H1 (cell line): ENCODE results near the gene NT5M. TPM values are rescaled to one million over a fixed set of nuclear protein-coding genes. Genes with fewer than 3 reads are reported as not detected.

ENCODE experiments used
- CTCF ChIA-PET: fragments of 300-600 bp; sonication (Branson Sonifier 250); formaldehyde crosslinking; loops from one replicate; lab custom pipeline; 2021; ENCODE audit not compliant: partially characterized antibody; lab: Charles Lee
- POLR2A ChIA-PET: fragments of 300-600 bp; sonication (Branson Sonifier 250); formaldehyde crosslinking; loops from one replicate; lab custom pipeline; 2021; ENCODE audit warnings: inconsistent platforms; ENCODE audit not compliant: partially characterized antibody; lab: Charles Lee
- DNase-seq, 2 experiments: peaks; one replicate each; pipeline versions ENCODE4 v3.0.0 to v3.0.0-alpha.2; 2010 to 2022; ENCODE audit warnings: low spot score in 2 of 2, low read depth in 1 of 2, mixed read lengths in 1 of 2
- FAIRE-seq: peaks from 2 replicates; lab custom pipeline; 2011; peaks lifted over from hg19 to GRCh38; lab: Jason Lieb, UNC
- H2AFZ ChIP-seq: 2 replicates; pipeline ENCODE4 v1.8.1; 2012; ENCODE audit warnings: low read length, inconsistent platforms
- H2AK5ac ChIP-seq: 2 replicates; pipeline ENCODE4 v1.6.1; 2013; ENCODE audit warnings: low read depth, low read length
- H2BK120ac ChIP-seq: replicated peaks from 2 replicates; pipeline ENCODE3; 2013; ENCODE audit warnings: low read depth, low read length, inconsistent platforms
- H2BK12ac ChIP-seq: 2 replicates; pipeline ENCODE4 v1.6.1; 2013; ENCODE audit warnings: low read depth, low read length
- H2BK15ac ChIP-seq: 2 replicates; pipeline ENCODE4 v1.6.1; 2013; ENCODE audit warnings: low read length
- H2BK20ac ChIP-seq: 2 replicates; pipeline ENCODE4 v1.6.1; 2013; ENCODE audit warnings: low read length
- H2BK5ac ChIP-seq: 2 replicates; pipeline ENCODE4 v1.6.1; 2013; ENCODE audit warnings: low read depth, low read length
- H3K14ac ChIP-seq: 2 replicates; pipeline ENCODE4 v1.6.1; 2013; ENCODE audit warnings: inconsistent platforms; ENCODE audit not compliant: insufficient read length
- H3K18ac ChIP-seq: 2 replicates; pipeline ENCODE4 v1.6.1; 2013; ENCODE audit warnings: low read length; ENCODE audit errors: extremely low read depth
- H3K23ac ChIP-seq: 2 replicates; pipeline ENCODE4 v1.6.1; 2013; ENCODE audit warnings: inconsistent platforms; ENCODE audit not compliant: insufficient read length
- H3K23me2 ChIP-seq: 2 replicates; pipeline ENCODE4 v1.6.1; 2013; ENCODE audit warnings: low read depth, low read length
- H3K27ac ChIP-seq: 2 replicates; pipeline ENCODE4 v1.6.1; 2011; ENCODE audit warnings: low read depth, low read length, inconsistent platforms
- H3K27me3 ChIP-seq, 4 experiments: replicated peaks in 1 of 4; 1 replicate in 1 of 4; 2 replicates in 3 of 4; pipeline versions ENCODE4 v1.6.1 to v1.8.1; 2011 to 2013; ENCODE audit warnings: low read length in 3 of 4, mild to moderate bottlenecking in 3 of 4, inconsistent platforms in 2 of 4, mixed read lengths in 2 of 4, moderate library complexity in 1 of 4; ENCODE audit not compliant: control insufficient read depth in 3 of 4, insufficient read depth in 3 of 4; ENCODE audit errors: extremely low read depth in 1 of 4
- H3K36me3 ChIP-seq, 4 experiments: 2 replicates each; pipeline versions ENCODE4 v1.6.1 to v1.8.1; 2011 to 2013; ENCODE audit warnings: mild to moderate bottlenecking in 4 of 4, low read length in 3 of 4, moderate library complexity in 2 of 4, control low read depth in 1 of 4, inconsistent platforms in 1 of 4; ENCODE audit not compliant: insufficient read depth in 4 of 4, control insufficient read depth in 2 of 4
- H3K4ac ChIP-seq: replicated peaks from 2 replicates; pipeline ENCODE3; 2013; ENCODE audit warnings: low read length, low read depth, mixed read lengths, inconsistent platforms; ENCODE audit not compliant: insufficient read length
- H3K4me1 ChIP-seq, 4 experiments: replicated peaks in 1 of 4; 1 replicate in 1 of 4; 2 replicates in 3 of 4; pipeline versions ENCODE4 v1.6.1 to v1.8.1; 2011 to 2013; ENCODE audit warnings: low read length in 3 of 4, inconsistent platforms in 2 of 4, mixed read lengths in 1 of 4; ENCODE audit not compliant: insufficient read depth in 4 of 4, control insufficient read depth in 3 of 4
- H3K4me2 ChIP-seq, 2 experiments: 2 replicates each; pipeline versions ENCODE4 v1.6.1 to v1.8.1; 2011 to 2013; ENCODE audit warnings: low read depth in 2 of 2, low read length in 2 of 2, control low read depth in 1 of 2, inconsistent platforms in 1 of 2, mild to moderate bottlenecking in 1 of 2; ENCODE audit not compliant: insufficient read depth in 1 of 2
- H3K4me3 ChIP-seq, 4 experiments: fragments of 200-600, 300-600 bp in 1 of 4; sonication (generic), shearing (Covaris generic), sonication (Bioruptor Twin) in 1 of 4; 2 replicates each; pipeline versions ENCODE4 v1.5.1 to v1.8.1; 2011 to 2016; ENCODE audit warnings: low read length in 4 of 4, low read depth in 3 of 4, control low read depth in 2 of 4, inconsistent platforms in 2 of 4, mild to moderate bottlenecking in 2 of 4, mixed read lengths in 1 of 4, moderate library complexity in 1 of 4; ENCODE audit not compliant: insufficient read depth in 2 of 4; ENCODE audit errors: extremely low read depth in 1 of 4
- H3K56ac ChIP-seq: replicated peaks from 2 replicates; pipeline ENCODE3; 2013; ENCODE audit warnings: low read depth, mild to moderate bottlenecking, mixed read lengths, low read length, inconsistent platforms; ENCODE audit not compliant: insufficient read length
- H3K79me1 ChIP-seq: 2 replicates; pipeline ENCODE4 v1.6.1; 2013; ENCODE audit warnings: low read depth, low read length, control low read depth
- H3K79me2 ChIP-seq, 2 experiments: 2 replicates each; pipeline versions ENCODE4 v1.6.1 to v1.8.1; 2012 to 2013; ENCODE audit warnings: low read length in 2 of 2, mild to moderate bottlenecking in 2 of 2, inconsistent platforms in 1 of 2; ENCODE audit not compliant: insufficient read depth in 2 of 2, control insufficient read depth in 1 of 2
- H3K9ac ChIP-seq, 4 experiments: replicated peaks in 1 of 4; 1 replicate in 1 of 4; 2 replicates in 3 of 4; pipeline versions ENCODE4 v1.6.1 to v1.8.1; 2011 to 2013; ENCODE audit warnings: low read depth in 3 of 4, low read length in 3 of 4, control low read depth in 2 of 4, mild to moderate bottlenecking in 2 of 4, moderate library complexity in 2 of 4, inconsistent platforms in 1 of 4; ENCODE audit errors: extremely low read depth in 1 of 4
- H3K9me3 ChIP-seq, 2 experiments: 2 replicates each; pipeline versions ENCODE4 v1.6.1 to v1.8.1; 2012 to 2013; ENCODE audit warnings: mild to moderate bottlenecking in 2 of 2, moderate library complexity in 2 of 2, control low read depth in 1 of 2, inconsistent platforms in 1 of 2, low read depth in 1 of 2, low read length in 1 of 2, mixed read lengths in 1 of 2; ENCODE audit not compliant: insufficient read depth in 2 of 2
- H4K20me1 ChIP-seq, 2 experiments: replicated peaks in 1 of 2; 2 replicates each; pipeline versions ENCODE3 to v1.8.1; 2011 to 2013; ENCODE audit warnings: inconsistent platforms in 2 of 2, low read length in 2 of 2, mild to moderate bottlenecking in 1 of 2; ENCODE audit not compliant: insufficient read depth in 2 of 2, control insufficient read depth in 1 of 2
- H4K5ac ChIP-seq: 2 replicates; pipeline ENCODE4 v1.6.1; 2013; ENCODE audit warnings: low read length, low read depth, mixed read lengths, inconsistent platforms; ENCODE audit not compliant: insufficient read length
- H4K8ac ChIP-seq: 2 replicates; pipeline ENCODE4 v1.8.0; 2013; ENCODE audit warnings: mild to moderate bottlenecking, moderate library complexity, low read length, inconsistent platforms; ENCODE audit not compliant: insufficient read depth; ENCODE audit errors: extremely low read depth
- H4K91ac ChIP-seq: replicated peaks from 2 replicates; pipeline ENCODE3; 2013; ENCODE audit warnings: low read length, mixed read lengths, inconsistent platforms; ENCODE audit not compliant: insufficient read length
- ASH2L ChIP-seq: fragments of 200-600, 300-600 bp; sonication (generic); IDR thresholded peaks from one replicate; pipeline ENCODE4 v1.7.1; 2017; ENCODE audit warnings: low read length
- EGR1 ChIP-seq: IDR thresholded peaks from 2 replicates; pipeline ENCODE4 v1.6.1; 2011; ENCODE audit warnings: low read depth, low read length, borderline replicate concordance
- KDM5A ChIP-seq: fragments of 200-600 bp; IDR thresholded peaks from 2 replicates; pipeline ENCODE4 v1.7.1; 2012; ENCODE audit warnings: mild to moderate bottlenecking, low read length, inconsistent platforms, mixed read lengths
- MAFK ChIP-seq: IDR thresholded peaks from 2 replicates; pipeline ENCODE4 v1.6.1; 2012; ENCODE audit warnings: low read depth, mild to moderate bottlenecking, improper control_type of control experiment, low read length
- NRF1 ChIP-seq: IDR thresholded peaks from 2 replicates; pipeline ENCODE4 v1.6.1; 2011; ENCODE audit warnings: mild to moderate bottlenecking, low read depth, low read length, improper control_type of control experiment
- SP2 ChIP-seq: IDR thresholded peaks from 2 replicates; pipeline ENCODE4 v1.6.1; 2012; ENCODE audit warnings: mild to moderate bottlenecking, low read length, inconsistent platforms
- TAF7 ChIP-seq: optimal IDR thresholded peaks from 2 replicates; pipeline ENCODE3; 2011; ENCODE audit warnings: low read depth, mild to moderate bottlenecking, inconsistent platforms, low read length, moderate library complexity, borderline replicate concordance
- USF2 ChIP-seq: IDR thresholded peaks from 2 replicates; pipeline ENCODE4 v1.6.1; 2011; ENCODE audit warnings: low read length, improper control_type of control experiment
- WGBS, 2 experiments: shearing (Covaris generic) in 1 of 2; methylation state at CpG; one replicate each; pipeline versions ENCODE4 v1.1.6 to v1.1.7; 2013 to 2015; ENCODE audit warnings: low lambda C conversion rate in 2 of 2, mixed read lengths in 2 of 2, inconsistent platforms in 1 of 2, low coverage in 1 of 2, missing lambda C conversion rate in 1 of 2; ENCODE audit not compliant: insufficient replicate concordance in 2 of 2, insufficient coverage in 1 of 2, insufficient read length in 1 of 2; ENCODE audit errors: extremely low coverage in 1 of 2, missing lambda C conversion rate in 1 of 2; 5-methylcytosine and 5-hydroxymethylcytosine counted together
- polyA plus RNA-seq, 7 experiments: library from polyadenylated mRNA; depleted of rRNA in 3 of 7; stranded (reverse) in 5 of 7; unstranded in 2 of 7; fragments of >200 nt in 5 of 7; fragments of 200-250 nt in 2 of 7; gene quantifications; 1 replicate in 5 of 7; 2 replicates in 1 of 7; 4 replicates in 1 of 7; pipeline versions ENCODE4 v1.2.1 to v1.2.3, GENCODE V29; 2011 to 2013; ENCODE audit warnings: missing spikeins in 2 of 7, mixed read lengths in 2 of 7
- total RNA-seq: library from RNA; stranded (reverse); fragmentation: NEBNext Ultra II Directional; extraction: Animal tissue kit (Norgen Biotek cat#: 25700); gene quantifications from 2 replicates; pipeline ENCODE4 v1.2.1, GENCODE V29; 2021

The NT5M gene
- total and polyA plus RNA-seq, 2 of the 8 experiments (the other 6 are each of a cell fraction or from before 2014, with no cell fraction given): 7.6 to 18.2 TPM

DNA sequence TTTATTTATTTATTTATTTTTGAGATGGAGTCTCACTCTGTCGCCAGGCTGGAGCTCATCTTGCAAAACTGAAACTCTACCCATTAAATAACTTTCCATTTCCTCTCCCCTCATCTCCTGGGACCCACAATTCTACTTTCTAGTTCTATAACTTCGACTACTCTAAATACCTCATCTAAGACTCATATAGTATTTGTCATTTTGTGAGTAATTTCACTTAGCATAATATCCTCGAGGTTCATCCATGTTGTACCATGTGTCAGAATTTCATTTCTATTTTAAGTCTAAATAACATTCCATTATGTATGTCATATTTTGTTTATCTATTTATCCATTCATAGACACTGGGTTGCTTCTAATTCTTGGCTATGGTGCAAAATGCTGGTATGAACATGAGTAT is 5.1 kb upstream of the NT5M start:
- Histone ChIP-seq H2BK5ac (no peak overlapping the region), H3K27me3 (no peaks in the 10 kb centered on the region), H3K79me1 (no peaks in the 10 kb centered on the region), H3K23me2 (peaks cover 8% of the 10 kb centered on the region), H3K4ac (no peak overlapping the region), H4K5ac (no peak overlapping the region), H2BK20ac (no peak overlapping the region), H3K9ac (no peak overlapping the region), H3K23ac (no peak overlapping the region), H2BK12ac (no peak overlapping the region), H2BK120ac (no peak overlapping the region), H3K9me3 (no peaks in the 10 kb centered on the region), H4K8ac (no peak overlapping the region), H3K27ac (no peak overlapping the region), H3K4me2 (no peak overlapping the region), H3K79me2 (no peaks in the 10 kb centered on the region), H3K14ac (no peak overlapping the region), H2BK15ac (no peak overlapping the region), H3K36me3 (no peaks in the 10 kb centered on the region), H3K18ac (no peak overlapping the region), H2AK5ac (no peak overlapping the region), H4K91ac (no peak overlapping the region), H2AFZ (no peak overlapping the region), H3K56ac (no peak overlapping the region), H4K20me1 (no peaks in the 10 kb centered on the region), H3K4me1 (peaks cover 0 to 3% (median under 1%) of the 10 kb centered on the region in 4 experiments; a peak in 4 of 7 replicates), H3K4me3 (no peak overlapping the region)
- CTCF ChIA-PET: interaction anchor here (0.8 to 1.3 kb wide), 2 partner anchors 15 to 55 kb away, joined by 3 read pairs; no protein-coding TSS in a partner anchor
- TF ChIP-seq MAFK (no peak), KDM5A (no peak), EGR1 (no peak), ASH2L (no peak), NRF1 (no peak), SP2 (no peak), TAF7 (no peak), USF2 (no peak)
- DNase-seq: no peak
- 74% methylated on average over 3 of the region's 3 CpGs; no CpG with 5 or more reads in 1 of the 2 experiments for WGBS, 2 experiments
- no peak for FAIRE-seq
- POLR2A ChIA-PET: interaction anchor here (0.8 kb wide), 1 partner anchor 9 kb away, joined by 3 read pairs; no protein-coding TSS in a partner anchor
